ENCODE results near the gene ANAPC13.

The ANAPC13 gene

DNA sequence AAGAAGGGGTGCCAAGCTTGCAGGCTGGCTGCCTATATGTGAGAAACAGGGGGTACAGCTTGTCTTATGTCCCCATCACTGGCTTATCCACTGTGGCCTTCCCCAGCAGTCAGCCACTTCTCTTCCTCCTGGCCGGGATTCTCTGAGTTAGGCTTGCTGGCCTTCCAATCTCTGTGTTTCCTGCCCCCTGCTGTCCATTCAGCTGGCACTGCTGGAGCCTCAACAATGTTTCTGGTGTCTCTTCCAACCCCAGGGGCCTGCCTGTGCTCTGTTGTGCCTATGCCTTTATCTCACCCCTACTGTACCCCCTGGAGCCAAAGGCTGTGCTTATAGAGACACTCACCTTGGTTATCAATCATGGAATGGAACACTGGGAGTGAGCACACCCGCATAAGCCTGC lies 36.5 kb downstream of the ANAPC13 start:
- no peak for DNase-seq

DNA sequence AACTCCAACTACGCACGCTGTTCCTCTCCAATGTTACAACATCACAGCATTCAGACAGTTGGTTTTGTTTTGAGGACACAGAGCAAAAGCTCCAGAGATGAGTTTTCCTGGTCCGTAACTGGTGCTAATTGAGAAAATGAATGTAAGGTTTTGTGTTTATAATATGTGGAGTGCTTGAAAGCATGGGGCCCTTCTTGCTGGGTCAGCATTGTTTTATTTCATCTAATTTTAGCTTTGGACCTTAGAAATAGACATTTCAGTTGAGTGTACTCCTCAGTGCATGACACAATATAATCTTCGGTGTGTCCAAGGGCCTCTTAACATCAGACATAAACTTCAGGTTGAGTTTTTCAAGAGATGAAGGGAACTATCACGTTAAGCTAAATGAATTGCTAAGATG lies 37.1 kb downstream of the ANAPC13 start:
- DNase-seq, result no peak

DNA sequence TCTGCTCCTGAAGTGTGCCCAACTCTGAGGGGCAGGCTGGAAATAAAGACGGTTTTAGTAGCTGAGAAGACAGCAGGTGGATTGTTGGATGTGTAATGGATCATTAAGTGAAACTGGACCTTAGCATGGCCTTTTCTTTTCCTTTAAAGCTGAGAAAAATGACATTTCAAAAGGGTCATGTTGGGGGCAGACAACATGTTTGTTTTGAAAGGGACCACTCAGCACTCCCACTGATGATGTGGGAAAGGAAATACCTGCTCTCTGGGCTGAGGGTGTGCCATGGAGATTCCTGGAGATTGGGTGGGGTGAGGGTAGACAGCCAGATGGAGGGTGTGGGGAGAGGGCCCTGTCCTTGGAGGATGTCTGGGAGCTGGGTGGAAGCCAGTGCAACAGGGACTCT lies 38.4 kb downstream of the ANAPC13 start:
- DNase-seq, result no peak

DNA sequence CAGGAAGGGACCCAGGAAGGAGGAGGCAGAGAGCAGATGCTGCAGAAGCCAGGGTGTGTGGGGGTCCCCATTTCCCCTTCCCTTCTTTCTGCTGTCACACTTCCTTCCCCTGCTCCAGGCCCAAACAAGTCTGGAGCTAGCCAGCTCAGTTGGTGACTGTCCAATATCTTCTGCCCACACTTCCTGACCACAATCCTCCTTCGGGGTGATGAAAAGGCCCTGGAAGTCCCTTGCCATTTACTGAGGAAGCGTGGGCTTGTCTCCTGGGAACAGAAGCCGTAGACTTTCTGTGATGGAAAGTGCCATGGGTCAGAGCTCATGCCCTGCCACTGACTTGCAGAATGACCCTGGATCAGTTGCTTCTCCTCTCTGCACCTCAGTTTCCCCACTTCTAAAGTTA lies 39.0 kb downstream of the ANAPC13 start:
- peak; percentile 57 to 81 (median 72) for DNase-seq

DNA sequence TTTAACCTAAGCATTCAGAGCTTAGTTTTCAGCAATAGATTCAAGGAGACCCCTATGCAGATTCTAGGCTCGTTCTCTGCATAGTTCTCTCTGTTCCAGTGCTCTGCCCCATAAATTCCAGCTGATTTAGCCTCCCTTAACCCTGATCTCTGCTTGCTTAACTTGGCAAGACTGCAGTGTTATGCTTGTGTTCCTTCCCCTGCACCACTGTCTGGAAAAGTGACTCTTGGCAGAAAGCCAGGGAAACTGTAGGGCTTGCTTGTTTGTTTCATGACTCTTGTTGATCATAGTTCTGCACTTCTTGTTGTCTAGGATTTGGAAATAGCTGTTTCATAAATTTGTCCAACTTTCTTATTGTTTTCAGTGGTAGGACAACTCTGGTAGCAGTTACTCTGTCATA lies 40.1 kb downstream of the ANAPC13 start:
- peak; percentile 23 to 52 (median 50) for DNase-seq

DNA sequence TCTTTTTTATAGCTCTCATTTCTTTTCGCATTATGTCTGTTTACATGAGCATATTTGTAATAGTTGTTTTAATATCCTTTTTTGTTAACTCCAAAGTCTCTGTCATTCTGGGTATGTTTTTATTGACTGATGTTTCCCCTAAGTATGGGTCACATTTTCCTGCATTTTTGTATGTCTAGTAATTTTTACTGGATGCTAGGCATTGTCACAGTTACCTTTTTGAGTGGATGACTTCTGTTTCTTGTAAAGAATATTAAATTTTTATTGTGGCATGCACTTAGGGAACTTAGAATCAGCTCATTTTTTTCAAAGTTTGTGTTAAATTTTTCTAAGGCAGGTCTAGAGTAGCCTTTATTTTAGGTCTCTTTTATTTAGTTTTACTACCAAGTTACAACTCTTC lies 40.7 kb downstream of the ANAPC13 start:
- no peak for DNase-seq

DNA sequence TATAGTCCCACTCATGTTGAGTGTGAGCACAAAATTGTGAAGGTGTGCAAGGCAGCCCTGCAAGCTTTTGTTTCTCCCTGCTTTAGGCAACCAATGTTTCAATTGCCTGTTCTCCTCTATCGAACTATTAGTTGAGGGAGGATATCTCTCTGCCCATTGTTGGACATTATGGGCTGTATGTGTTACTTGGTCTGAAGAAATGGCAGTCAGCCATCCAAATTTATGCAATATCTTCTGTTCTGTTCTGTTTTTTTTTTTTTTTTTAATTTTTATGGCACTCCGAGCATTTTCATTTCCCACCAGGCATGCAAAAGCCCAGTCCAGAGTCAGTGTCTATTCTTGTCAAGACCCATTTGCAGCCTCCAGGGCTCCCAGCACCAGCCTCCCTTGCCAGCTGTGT lies 44.0 kb downstream of the ANAPC13 start:
- DNase-seq, result no peak

DNA sequence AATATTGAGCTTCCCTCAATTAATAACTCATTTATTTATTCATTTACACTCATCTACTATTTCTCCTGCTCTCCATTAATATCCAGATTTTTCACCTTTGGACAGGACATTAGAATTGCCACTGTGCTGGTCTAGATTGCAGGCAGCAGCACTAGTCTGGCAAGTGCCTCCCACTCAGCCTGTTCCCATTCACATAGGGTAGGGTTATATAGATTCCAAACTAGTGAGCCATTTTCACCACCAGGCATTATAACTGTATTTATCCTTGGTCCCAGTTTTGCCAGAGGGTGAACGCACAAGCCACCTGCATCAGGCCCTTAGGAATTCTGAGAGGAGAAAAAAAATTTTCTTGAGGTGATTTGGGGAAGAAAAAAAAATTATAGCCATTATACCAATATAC lies 44.5 kb downstream of the ANAPC13 start:
- DNase-seq, result no peak

DNA sequence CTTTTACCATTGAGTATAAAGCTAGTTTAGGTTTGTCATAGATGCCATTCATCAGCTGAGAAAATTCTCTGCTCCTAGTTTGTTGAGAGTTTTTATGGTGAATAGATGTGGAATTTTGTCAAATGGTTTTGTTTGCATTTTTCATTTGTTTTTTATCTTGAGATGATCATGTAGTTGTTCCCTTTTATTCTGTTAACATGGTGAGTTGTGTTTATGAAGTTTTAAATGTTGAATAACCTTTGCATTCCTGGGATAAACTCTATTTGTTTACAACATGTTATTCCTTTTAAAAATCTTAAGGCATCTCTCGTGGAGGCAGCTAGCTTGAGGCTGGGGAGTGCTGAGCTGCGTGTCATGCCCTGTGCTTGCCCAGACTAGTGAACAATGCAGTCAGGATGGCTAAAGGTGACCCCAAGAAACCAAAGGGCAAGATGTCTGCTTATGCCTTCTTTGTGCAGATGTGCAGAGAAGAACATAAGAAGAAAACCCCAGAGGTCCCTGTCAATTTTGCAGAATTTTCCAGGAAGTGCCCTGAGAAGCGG lies 48.5 kb downstream of the ANAPC13 start:
- DNase-seq, result no peak

DNA sequence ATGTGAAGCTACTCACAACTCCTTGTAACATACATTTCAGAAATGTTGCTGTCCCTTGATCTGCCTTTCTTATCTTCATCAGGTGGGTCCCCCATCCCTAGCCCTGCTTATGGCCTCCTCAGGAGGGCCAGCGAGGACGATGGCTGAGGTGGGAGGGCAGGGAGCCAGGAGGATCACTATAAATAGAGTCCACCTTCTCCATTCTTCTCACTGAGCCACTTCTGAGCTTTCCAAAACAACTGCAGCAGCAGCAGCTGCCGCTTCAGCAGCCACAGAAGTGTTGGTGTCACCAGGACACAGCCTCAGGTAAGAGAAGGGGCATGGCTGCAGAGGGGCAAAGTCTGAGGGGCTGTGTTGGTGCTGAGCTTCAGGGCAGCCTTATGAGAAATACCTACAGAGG lies 53.5 kb downstream of the ANAPC13 start:
- no peak for DNase-seq

DNA sequence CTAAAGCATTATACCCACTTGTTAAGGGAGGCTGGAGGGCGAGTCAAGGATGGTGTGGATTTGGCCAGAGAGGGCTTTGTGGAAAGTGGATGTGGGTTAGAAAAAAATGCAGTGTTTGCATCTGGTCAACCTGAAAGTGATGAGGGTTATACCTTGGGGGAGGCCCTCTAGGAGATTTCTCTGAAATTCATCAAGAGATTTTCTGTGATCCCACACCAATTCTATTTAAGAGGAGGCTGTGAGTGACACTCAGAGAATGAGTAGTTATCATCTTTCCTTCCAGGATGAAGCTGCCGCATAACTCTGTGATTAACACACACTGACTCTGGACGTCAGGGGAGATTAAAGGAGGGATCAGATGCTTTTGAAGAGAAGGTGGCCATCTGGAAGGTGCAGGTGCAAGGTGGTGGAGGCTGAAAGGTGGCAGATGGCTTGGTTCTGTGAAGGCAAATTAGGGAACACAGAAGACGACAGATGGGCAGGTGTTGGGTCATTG lies 54.8 kb downstream of the ANAPC13 start:
- DNase-seq, result no peak

DNA sequence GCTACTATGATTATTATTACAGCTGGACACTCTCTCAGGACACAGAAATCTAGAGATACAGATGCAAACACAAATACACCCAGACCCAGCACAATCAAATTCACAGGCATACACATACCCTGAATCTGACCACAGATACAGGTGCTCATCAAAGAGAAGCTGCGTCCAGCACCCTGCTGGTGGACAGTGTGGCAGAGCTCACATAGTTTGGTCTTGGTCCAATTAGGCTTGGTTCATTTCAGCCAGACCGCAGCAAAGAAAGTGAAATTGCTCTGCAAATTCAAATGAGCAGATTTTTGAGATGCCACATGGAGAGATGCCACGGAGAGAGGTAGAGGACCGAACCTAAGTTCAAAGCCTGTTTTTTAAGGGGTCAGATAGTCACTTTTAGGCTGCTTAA lies 55.6 kb downstream of the ANAPC13 start:
- DNase-seq, result no peak

DNA sequence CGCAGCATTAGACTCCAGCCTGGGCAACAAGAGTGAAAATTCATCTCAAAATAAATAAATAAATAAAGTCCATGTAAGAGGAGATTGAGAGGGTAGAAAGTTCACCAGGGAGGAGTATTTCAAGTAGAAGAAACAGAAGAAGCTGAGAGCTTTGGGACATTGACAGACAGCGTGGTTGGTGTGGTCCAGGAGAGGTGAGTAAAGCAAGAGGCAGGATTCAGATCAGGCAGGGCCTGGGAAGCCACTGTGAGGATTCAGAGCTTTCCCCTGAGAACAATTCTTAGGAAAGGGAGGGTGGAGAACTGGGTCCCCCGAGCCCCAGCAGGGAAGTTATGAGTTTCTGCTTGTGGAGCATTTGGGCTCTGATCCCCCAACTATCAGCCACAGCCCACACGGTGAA lies 57.4 kb downstream of the ANAPC13 start:
- DNase-seq, result no peak
